Femur (tissue), 1 donor: Measurements from ENCODE around the gene PBX4.

Experiments used
- DNase-seq: peaks from one replicate; pipeline ENCODE4 v3.0.0-alpha.2; 2017

Gene PBX4

GRCh38 chr19:19647037-19647835, 28.7 kb upstream of the PBX4 start:
- no peak for DNase-seq

- no peak for DNase-seq
These were observed 26.9 kb upstream of the PBX4 start for GRCh38 chr19:19645233-19645870.

DNA sequence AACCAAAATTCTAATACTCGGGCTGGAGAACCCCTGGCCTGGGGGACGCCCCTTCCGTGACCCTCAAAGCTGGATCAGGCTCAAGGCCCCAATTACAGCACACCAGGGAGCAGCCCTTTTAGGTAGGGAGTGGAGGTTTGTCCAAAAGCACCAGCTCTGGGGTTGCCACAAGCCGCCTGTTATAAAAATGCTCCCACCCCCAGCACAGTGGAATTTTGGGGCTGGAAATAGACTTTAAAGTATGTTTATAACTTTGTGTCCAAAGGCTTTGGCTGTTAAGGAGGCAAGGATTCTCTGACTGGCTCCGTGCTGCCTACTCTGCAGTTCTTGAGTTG, 25.5 kb upstream of the PBX4 start:
- no peak for DNase-seq

DNA sequence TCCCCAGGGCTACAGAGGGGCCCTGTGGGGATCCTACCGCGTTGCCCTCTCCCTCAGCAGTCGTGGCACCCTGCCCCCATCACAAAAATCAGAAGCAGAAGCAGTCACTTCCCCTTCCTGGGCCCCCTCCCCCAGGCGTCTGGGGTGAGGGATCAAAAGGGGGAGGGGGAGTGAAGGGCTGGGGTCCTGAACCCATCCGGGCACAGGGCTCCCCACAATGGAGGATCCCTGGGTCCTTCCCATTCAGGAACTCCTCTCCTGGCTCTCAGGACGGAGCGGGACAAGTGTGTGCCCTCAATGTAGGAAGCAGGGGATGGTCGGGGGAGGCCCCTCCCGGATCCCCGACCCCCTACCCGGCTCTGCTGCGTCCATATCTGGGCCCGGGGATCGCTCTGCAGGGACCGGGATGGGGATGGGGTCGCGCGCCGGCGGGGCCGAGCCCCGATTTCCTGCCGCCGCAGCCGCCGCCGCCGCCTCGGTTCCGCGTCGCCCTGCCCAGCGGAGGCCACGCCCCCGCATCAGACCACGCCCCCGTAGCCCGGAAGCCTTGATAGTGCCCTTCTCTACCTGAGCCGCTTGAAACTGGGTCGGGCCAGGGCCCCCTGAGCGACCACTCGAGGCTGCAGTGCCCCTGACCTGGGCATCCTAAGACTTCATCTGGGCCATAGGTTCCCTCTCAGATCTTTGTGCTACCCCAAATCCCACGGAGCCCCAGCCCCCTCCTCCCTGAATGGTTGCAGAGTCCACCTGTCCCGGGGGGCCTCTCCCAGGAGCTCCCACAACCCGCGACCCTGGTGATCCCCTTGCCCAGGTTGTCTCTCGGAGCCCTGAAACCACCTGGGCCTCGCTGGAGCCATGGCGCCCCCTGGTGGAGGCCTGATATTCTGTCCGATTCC, 24.9 kb upstream of the PBX4 start, which contains the start of gene GMIP:
TSS of gene GMIP (minus strand) at position 500 of the 896 bp plus-strand sequence. CDS start at position 372, 128 bp downstream.
- peak; percentile 85 for DNase-seq

DNA sequence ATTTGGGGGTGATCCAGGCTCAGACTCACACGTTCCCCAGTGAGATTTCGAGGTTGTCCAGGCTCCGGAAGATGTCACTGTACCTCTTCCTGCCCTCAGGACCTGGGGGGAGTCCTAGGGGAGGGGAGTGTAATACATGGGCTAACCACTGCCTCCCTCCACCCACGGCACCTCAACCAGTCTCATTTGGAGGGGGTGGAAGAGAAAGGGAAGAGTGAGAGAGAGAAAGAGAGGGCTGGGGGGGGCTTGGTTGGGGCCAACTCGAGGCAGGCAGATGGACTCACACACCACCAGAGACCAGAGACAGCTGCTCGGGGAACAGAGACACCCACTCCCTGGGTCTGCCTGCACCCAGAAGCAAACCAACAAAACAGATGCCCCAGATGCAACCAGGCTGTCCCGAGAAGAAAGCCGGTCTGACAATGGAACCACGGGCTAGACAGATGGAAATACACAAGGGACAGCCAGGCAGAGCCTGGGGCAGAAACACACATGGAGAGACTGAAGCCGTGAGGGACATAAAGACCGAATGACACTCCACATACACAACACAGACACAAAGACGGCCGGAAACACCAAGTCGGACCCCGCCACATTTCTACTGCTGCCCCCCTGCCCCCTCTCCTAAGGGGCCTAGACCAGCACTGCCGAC, 24.1 kb upstream of the PBX4 start:
- no peak for DNase-seq

DNA sequence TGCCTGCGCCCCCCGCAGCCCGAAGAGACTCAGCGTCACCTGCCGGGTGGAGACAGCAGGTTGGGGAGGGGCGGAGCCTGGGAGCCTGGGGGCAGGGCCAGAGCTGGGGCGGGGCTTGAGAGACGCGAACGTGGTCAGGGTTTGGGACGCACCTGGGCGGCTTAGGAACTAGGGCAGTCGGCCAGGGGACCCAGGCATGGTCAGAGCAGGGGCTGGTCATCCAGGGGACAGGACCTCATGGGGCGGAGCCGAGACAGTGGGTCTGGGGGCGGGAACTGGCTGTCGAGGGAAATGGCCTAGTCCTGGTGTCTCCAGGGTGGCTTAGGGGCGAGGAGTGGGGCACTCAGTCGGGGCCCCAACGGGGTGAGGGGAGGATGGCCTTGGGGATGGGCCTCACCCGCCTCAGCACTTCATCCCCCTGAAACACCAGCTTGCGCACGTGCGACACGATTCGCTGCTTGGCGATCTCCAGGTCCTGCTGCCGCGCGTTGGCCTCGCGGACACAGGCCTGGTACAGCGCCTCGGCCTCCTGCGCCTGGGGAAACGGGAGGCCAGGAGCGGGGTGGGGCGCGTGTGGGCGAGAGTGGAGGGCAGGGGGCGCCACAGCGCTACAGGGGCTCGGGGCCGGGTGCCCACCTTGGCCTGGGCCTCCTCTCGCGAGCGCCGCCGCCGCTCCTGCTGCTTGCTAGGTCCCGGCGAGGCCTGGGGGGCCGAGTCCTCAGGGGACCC, 19.2 kb upstream of the PBX4 start:
- no peak for DNase-seq

- DNase-seq: no peak
These were observed 18.7 kb upstream of the PBX4 start for GRCh38 chr19:19637186-19637522.

- no peak for DNase-seq
These were observed 18.2 kb upstream of the PBX4 start for GRCh38 chr19:19636573-19637185.

GRCh38 chr19:19635313-19635702, 16.8 kb upstream of the PBX4 start:
- DNase-seq: no peak

DNA sequence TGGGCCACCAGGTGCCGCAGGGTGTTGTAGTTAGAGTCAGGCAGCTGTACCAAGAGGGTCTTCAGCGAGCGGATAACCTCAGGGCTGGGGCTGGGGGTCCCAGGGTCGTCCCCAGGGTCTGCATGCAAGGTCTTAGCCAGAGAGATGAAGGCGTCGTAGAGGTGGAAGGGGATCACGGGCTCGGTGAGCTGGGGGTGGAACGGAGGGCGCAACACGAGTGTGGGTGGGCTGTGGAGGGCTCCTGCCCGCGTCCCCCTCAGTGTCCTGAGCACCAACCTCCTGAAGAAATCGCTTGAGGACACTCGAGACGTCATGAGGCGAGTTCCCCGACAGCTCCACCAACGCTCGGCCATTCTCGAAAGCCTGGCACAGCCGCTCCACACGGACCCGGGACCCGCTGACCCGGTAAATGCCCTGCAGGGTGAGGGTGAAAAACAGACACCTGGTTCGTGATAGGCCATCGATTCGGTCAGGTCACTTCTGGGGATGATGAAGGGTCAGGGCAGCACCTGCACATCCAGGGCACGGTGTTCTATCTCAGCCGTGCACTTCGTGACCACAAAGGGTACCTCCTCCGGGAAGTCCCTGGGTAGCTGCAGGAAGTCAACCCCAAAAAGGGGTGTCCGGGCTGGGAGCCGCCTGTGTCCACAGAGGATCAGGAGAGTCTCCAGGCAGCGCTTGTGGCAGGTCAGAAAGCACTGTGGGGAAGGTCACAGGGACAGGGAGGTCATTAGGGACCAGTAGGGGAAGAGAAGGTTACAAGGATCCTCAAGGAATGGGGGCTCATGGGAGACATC, 16.2 kb upstream of the PBX4 start:
- DNase-seq: no peak

- no peak for DNase-seq
These were observed 15.4 kb upstream of the PBX4 start for GRCh38 chr19:19633711-19634515.

DNA sequence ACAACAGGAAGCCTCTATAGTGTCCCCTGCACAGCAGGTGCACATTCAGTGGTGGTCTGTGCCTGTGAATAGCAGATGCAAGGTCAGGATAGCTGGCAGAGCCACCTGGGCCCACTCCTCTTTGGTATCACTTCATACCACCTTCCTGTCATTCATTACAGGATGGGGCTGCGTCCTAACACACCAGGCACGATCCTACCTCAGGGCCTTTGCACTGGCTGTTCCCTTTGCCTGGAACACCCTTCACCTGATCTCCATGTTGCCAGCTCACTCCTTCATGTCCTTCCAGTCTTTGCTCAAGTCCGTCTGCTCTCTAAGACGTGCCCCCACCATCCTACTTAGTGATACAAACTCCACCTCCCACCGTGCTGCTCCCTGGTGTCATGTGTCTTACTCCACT, 14.2 kb upstream of the PBX4 start:
- no peak for DNase-seq

DNA sequence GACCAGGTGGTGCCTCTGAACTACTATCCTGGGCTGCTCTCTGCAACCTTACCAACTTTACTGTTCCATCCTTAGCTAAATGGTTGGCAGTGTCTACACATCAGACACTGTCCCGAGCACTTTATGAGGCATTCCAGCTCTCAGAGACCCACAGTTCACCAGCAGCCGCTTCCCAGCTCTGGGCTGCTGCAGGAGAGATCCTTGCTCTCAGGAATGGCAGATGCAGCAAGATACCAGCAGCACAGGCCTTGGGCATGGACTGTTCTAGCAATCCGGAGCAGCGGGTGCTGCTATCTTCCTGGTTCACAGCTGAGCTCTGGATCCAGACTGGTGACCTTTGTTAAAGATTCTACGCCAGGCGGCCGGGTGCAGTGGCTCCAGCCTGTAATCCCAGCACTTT, 12.9 kb upstream of the PBX4 start:
- DNase-seq: no peak

- DNase-seq: no peak
These were observed 11.9 kb upstream of the PBX4 start for GRCh38 chr19:19630426-19630825.

DNA sequence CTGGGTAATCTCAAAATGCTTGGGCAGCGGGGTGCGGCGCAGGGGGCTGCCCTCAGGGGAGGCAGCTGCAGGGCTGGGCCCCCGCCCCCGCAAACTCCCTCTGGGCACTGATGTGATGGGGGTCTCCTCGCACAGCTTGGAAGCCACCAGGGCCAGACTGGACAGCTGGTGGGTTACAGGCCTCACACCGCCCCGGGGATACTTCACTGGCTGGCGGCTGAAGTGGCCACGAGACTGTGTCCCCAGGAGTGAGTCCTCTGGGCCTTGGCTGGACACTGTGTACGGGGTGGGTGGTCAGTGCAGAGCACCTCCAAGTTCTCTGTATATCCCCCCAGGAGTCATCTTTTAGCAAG, 11.6 kb upstream of the PBX4 start:
- no peak for DNase-seq

GRCh38 chr19:19628501-19629134, 10.1 kb upstream of the PBX4 start:
- no peak for DNase-seq

GRCh38 chr19:19627621-19628500, 9.4 kb upstream of the PBX4 start, which contains the start of gene LPAR2:
Gene LPAR2, minus strand, starts transcription at chr19:19628220. Its CDS starts 945 bp downstream, at chr19:19627275.
- DNase-seq: no peak
